Activated naive CD8-positive, alpha-beta T cell treated with anti-CD3 and anti-CD28 coated beads, Interleukin-2, amount 50 U/mL, for 24 hours (primary cell): ENCODE data around the gene ASB18.

Experiments used
- ATAC-seq: fragments of 150-1000 bp; cut with Tn5 transposase; one replicate; pipeline ENCODE4 v1.10.0; 2021
- DNase-seq: peaks from one replicate; pipeline ENCODE4 v3.0.0; 2021
- H3K27ac Mint-ChIP-seq: one replicate; pipeline ENCODE4 v1.8.0; 2021; ENCODE audit warnings: mild to moderate bottlenecking, mixed read lengths
- H3K27me3 Mint-ChIP-seq: one replicate; pipeline ENCODE4 v1.8.0; 2021; ENCODE audit warnings: mixed read lengths
- H3K36me3 Mint-ChIP-seq: one replicate; pipeline ENCODE4 v1.8.0; 2021; ENCODE audit warnings: low read depth, mixed read lengths
- H3K4me1 Mint-ChIP-seq: one replicate; pipeline ENCODE4 v1.8.0; 2021; ENCODE audit warnings: mixed read lengths
- H3K4me3 Mint-ChIP-seq: one replicate; pipeline ENCODE4 v1.8.0; 2021; ENCODE audit warnings: mild to moderate bottlenecking, moderate library complexity, mixed read lengths
- H3K9me3 Mint-ChIP-seq: one replicate; pipeline ENCODE4 v1.8.0; 2021; ENCODE audit warnings: mixed read lengths

Gene ASB18

DNA sequence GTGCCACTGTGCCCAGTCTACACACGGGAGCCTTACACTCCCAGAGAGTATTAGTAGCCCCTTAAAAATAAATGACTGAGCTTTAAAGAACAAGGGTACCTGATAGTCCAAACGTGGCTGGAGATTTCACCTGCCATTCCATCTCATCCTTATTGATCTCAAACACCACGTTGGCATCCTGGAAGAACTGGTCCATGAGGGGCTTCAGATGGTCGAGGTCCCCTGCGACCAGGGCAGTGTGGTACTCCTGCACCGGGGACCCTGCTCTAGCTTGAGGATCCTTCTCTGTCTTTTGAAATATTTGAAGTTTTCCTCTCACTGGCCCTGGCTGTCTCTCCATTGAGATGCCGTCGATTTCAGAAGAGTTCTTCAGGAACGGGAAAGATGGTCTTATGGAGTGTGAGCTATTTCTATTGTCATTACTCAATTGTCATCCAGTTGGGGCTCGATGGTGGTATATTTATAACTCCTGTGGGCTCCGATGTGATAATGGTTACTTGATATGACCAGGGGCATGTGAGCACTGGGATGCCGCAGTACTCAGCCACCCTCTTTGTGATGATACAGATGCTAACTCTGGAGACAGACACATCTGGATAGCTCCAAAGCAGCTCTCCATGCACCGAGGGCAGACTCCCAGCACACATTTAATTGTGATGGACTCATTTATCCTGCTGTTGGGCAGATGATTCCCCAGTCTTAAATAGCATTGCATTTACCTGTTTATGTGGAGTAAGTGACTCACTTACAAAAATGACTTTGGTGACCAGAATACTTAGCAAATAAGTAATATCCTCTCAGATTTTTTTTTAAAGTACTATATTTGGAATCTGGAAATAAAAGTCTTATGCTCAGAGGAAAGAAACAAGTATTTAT is 22.8 kb downstream of the ASB18 start:
- ATAC-seq (no peak), DNase-seq (no peak)
- H3K36me3 Mint-ChIP-seq, result no peaks in the 10 kb centered on the region
- H3K27me3 Mint-ChIP-seq, result peaks cover 36% of the 10 kb centered on the region
- no peaks in the 10 kb centered on the region for H3K4me1 Mint-ChIP-seq
- no peak overlapping the region for H3K27ac Mint-ChIP-seq
- H3K4me3 Mint-ChIP-seq, result no peak overlapping the region
- no peaks in the 10 kb centered on the region for H3K9me3 Mint-ChIP-seq

DNA sequence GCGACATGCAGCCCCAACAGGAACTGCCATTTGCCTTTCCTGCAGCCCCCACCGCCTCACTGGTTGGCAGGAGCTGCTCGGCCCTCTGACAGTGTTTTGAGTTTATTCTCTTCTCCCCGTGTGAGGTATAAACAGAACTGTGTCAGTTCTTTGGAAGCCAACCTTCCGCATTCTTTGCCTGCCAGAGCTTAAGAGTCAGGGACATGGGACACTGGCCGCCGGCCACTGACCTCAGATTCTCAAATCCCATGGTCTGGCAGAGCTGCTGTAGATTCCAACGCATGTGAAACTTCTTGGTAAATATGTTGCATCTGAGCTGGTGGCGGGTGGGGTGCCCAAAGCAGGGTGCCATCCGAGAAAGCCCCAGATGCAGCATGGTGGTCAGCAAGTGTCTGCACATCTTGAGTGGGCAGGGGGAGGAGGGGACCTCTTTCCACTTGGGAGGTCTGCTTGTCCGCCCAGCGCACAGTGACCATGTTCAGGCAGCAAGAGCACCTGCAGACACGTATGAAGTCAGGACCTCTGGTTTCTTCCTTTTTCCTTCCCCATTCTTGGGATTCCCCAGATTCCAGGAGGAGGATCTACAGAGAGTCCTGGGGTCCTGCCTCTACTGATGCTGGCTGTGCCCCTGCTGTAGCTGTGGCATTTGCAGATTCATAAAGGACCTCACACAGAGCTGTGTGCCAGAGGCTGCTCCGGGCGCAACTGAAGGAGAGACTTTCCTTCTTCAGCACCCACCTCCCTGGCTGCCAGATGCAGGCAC is 23.8 kb downstream of the ASB18 start:
- peaks cover 41% of the 10 kb centered on the region for H3K27me3 Mint-ChIP-seq
- no peak overlapping the region for H3K27ac Mint-ChIP-seq
- no peaks in the 10 kb centered on the region for H3K36me3 Mint-ChIP-seq
- ATAC-seq (no peak), DNase-seq (no peak)
- no peak overlapping the region for H3K4me3 Mint-ChIP-seq
- no peaks in the 10 kb centered on the region for H3K4me1 Mint-ChIP-seq
- no peaks in the 10 kb centered on the region for H3K9me3 Mint-ChIP-seq

DNA sequence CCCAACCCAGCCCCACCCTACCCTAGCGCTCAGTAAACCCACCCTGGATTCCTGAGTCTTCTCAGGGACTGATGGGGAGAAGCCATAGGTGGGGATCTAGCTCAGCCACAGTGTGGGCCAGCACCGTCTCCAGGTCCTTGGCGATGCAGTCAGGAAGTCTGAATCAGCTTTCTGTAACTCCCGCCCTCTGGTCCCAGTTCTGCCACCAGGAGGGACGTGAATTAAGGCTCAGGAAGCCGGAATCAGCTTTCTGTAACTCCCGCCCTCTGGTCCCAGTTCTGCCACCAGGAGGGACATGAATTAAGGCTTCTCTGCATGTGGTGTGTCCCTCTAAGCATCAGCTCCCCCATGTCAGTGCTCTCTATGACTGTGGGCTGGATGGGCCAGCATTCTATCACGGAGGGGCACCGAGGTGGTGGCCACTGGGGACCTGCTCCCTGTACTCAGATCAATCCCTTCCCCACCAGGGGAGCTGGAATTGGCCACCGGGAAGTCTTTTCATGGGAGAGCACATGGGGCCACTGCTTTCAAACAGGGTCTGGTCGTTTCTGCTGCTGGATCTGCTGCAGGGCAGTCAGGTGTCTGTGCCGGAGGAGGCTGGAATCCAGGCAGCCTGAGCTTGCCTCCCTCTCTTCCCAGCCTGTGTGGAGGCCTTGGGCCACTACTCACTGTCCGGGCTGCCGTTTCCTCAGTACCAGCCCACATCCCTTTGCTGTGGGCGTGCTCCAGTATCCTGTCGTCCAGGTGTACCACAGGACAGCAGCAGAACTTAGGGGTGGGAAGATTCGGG is 24.7 kb downstream of the ASB18 start:
- H3K27me3 Mint-ChIP-seq, result peaks cover 51% of the 10 kb centered on the region
- no peak for ATAC-seq

DNA sequence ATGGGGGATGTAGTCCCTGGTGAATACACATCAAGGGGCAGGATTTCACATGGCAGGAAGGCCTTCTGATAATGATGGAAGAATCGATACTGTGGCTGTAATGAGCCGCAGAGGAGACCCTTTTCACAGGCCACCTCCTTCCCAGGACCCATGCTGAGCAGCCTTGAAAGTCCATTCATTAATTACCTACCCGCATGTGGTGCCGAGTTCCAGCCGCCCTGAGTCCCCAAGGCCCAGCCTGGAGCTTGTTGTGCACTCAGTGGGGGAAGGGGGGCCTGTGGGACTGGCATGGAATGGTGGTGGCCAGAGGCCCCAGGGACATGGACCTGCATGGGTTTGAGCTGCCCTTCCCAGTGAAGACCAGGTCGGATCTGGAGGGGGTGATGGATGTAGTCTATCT is 25.5 kb downstream of the ASB18 start:
- no peaks in the 10 kb centered on the region for H3K9me3 Mint-ChIP-seq
- H3K36me3 Mint-ChIP-seq, result no peaks in the 10 kb centered on the region
- no peak for ATAC-seq
- H3K27ac Mint-ChIP-seq, result no peak overlapping the region
- DNase-seq, result no peak
- H3K4me1 Mint-ChIP-seq, result no peaks in the 10 kb centered on the region
- peaks cover 53% of the 10 kb centered on the region for H3K27me3 Mint-ChIP-seq
- H3K4me3 Mint-ChIP-seq, result no peak overlapping the region

More for the DNA sequence above, 24.7 kb downstream of the ASB18 start:
- DNase-seq, result no peak
- H3K4me1 Mint-ChIP-seq, result no peaks in the 10 kb centered on the region
- H3K4me3 Mint-ChIP-seq, result no peak overlapping the region
- no peaks in the 10 kb centered on the region for H3K9me3 Mint-ChIP-seq
- H3K27ac Mint-ChIP-seq, result no peak overlapping the region
- no peaks in the 10 kb centered on the region for H3K36me3 Mint-ChIP-seq

DNA sequence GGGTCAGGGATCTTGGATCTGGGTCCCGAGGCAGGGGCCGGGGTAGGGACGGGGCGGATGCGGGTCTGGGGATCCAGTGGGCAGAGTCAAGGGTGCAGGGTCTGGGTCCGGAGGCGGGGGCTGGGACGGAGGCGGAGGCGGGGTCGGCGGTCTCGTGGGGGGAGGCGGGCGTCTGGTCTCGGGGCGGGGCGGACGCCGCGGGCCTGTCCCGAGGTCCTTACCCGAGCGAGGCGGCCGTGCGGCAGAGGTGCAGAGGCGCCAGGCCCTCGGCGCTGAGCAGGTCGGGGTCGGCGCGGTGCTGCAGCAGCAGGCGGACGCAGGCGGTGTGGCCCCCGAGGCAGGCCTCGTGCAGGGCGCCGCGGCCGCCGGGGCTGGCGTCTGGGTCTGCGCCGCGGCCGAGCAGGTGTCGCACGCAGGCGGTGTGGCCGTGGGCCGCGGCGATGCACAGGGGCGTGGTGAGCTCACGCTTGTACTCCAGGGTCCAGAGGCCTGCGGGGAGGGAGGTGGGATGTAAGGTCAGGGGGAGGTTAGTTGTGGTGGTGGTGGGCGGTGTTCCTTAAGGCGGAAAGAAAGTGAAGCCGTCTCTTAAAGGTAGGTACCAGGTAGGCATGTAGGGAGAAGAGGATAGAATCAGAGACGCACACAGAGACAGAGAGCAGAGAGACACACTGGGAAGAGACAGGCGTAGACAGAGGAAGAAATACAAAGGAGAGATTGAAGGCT is 26.6 kb downstream of the ASB18 start:
- Mint-ChIP-seq H3K4me3 (no peak overlapping the region), H3K27ac (no peak overlapping the region), H3K36me3 (no peaks in the 10 kb centered on the region), H3K4me1 (no peaks in the 10 kb centered on the region), H3K9me3 (peaks cover 3% of the 10 kb centered on the region), H3K27me3 (peaks cover 53% of the 10 kb centered on the region)
- ATAC-seq (no peak), DNase-seq (no peak)

DNA sequence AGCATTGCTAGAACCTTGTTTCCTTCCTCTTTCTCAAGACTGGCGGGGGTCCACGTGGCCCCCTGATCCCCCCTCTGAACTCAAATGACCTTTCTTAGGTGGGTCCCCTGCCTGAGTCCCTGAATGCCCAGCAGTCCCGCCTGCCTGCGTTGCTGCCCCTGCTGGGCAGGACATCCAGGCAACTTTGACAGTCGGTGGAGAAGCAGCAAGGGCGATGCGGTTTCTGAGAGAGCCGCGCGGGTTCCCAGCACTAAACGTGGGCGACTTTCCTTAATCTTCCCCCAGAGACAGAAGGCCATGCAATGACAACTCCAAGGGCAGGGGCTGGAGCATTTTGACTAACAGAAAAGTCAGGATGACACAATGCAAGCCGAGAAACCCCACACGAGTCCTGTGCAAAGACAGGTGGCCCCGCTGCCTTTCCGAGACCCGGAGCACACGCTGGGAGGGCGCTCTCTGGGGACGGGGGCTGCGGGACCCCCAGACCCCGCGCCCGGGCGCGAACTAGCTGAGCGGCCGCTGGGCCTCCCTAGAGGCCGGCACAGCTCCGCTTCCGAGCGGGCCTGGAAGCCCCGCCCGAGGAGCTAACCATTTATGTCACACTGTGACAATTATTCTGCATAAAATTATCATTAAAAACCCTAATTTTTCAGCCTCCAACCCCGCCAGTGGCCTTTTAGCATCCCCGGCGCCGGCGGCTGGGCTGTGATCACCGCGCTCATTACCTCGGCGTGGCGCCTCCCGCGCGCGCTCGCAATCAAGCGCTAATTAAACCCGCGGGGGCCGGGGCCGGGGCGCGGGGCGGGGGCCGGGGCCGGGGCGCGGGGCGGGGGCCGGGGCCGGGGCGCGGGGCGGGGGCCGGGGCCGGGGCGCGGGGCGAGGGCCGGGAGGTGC is 27.4 kb downstream of the ASB18 start:
- ATAC-seq (no peak), DNase-seq (no peak)
- H3K4me1 Mint-ChIP-seq, result no peaks in the 10 kb centered on the region
- H3K27ac Mint-ChIP-seq, result no peak overlapping the region
- peaks cover 9% of the 10 kb centered on the region for H3K9me3 Mint-ChIP-seq
- H3K27me3 Mint-ChIP-seq, result peaks cover 51% of the 10 kb centered on the region
- no peak overlapping the region for H3K4me3 Mint-ChIP-seq
- no peaks in the 10 kb centered on the region for H3K36me3 Mint-ChIP-seq

DNA sequence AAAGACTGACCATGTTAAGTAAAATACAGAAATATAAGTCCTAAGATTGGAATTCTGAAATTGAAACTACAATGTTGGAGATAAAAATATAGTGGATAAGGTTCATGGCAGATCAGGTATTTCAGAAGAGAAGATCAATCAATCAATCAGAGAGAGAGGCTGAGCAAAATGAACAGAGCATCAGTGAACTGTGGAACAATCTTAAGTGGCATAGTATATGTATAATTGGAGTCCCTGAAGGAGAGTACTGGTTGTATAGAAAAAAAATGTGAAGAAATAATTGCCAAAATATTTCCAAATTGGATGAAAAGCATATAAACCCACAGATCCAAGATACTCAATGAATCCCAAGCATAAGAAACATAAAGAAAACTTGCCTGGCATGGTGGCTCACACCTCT is 35.0 kb downstream of the ASB18 start:
- no peaks in the 10 kb centered on the region for H3K36me3 Mint-ChIP-seq
- no peaks in the 10 kb centered on the region for H3K4me1 Mint-ChIP-seq
- H3K9me3 Mint-ChIP-seq, result peaks cover 26% of the 10 kb centered on the region
- no peak overlapping the region for H3K4me3 Mint-ChIP-seq
- no peak overlapping the region for H3K27ac Mint-ChIP-seq
- peaks cover 3% of the 10 kb centered on the region for H3K27me3 Mint-ChIP-seq
- ATAC-seq (no peak), DNase-seq (no peak)

DNA sequence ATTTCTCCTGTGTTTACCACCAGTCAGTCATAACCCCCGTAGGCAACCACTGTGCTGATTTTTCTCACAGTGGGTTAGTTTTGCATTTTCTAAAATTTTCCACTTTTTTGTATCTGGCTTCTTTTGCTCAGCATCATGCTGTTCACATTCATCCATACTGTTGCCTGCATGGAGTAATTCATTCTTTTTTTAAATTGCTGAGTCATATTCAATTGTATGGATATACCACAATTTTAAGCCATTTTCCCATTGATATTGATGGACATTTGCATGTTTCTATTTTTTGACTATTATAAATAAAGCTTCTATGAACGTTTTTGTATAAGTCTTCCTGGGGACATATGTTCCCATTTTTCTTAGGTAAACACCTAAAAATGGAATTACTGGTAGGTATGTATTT is 40.5 kb downstream of the ASB18 start:
- H3K4me1 Mint-ChIP-seq, result no peaks in the 10 kb centered on the region

DNA sequence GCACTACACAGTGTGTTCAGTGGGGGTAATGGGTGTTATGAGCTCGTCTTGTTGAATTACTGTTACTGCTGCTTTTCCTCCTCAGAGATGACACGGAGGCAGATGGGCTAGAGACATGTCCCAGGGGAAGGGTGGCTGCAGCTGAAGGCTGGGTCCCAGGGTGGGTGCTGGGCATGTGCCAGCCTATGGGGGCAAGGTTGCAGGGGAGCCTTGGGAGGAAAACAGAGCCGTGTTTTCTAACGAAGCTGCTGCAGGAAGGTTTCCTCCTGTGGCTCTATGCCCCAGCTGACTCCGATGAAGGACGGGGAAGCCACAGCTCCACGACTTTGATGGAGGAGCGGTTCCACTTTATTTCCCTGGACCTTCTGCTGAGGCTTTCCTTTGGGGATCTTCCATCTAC is 42.4 kb downstream of the ASB18 start:
- ATAC-seq, result no peak

More for the DNA sequence above, 40.5 kb downstream of the ASB18 start:
- H3K4me3 Mint-ChIP-seq, result no peak overlapping the region
- DNase-seq (no peak), ATAC-seq (no peak)
- no peak overlapping the region for H3K27ac Mint-ChIP-seq
- H3K36me3 Mint-ChIP-seq, result no peaks in the 10 kb centered on the region
- peaks cover 11% of the 10 kb centered on the region for H3K9me3 Mint-ChIP-seq
- peaks cover 5% of the 10 kb centered on the region for H3K27me3 Mint-ChIP-seq

DNA sequence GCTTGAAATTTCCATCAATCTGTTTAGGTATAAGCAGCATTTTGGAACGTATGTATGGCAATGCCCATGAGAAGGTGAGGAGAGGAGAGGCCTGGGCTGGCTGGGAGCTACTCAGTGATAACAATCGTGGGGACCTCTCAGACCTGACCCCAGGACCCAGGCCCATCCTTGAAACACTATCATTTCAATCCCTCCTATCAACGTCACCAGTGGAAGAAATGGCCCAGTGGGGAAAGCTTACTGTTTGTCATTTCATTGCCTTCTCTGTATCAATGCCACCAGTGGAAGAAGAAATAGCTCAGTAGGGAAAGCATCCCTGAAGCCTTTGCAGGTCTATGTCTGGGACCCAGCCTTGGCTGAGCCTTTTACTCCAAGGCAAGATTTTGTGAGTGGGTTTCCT is 44.8 kb downstream of the ASB18 start:
- Mint-ChIP-seq H3K27ac (no peak overlapping the region), H3K4me1 (no peaks in the 10 kb centered on the region), H3K27me3 (peaks cover 13% of the 10 kb centered on the region), H3K4me3 (no peak overlapping the region), H3K9me3 (peaks cover 8% of the 10 kb centered on the region), H3K36me3 (no peaks in the 10 kb centered on the region)
- DNase-seq, result no peak
- ATAC-seq, result no peak

More for the DNA sequence above, 42.4 kb downstream of the ASB18 start:
- Mint-ChIP-seq H3K36me3 (no peaks in the 10 kb centered on the region), H3K4me3 (no peak overlapping the region), H3K27ac (no peak overlapping the region), H3K9me3 (peaks cover 8% of the 10 kb centered on the region), H3K27me3 (peaks cover 7% of the 10 kb centered on the region), H3K4me1 (no peaks in the 10 kb centered on the region)
- DNase-seq, result no peak

DNA sequence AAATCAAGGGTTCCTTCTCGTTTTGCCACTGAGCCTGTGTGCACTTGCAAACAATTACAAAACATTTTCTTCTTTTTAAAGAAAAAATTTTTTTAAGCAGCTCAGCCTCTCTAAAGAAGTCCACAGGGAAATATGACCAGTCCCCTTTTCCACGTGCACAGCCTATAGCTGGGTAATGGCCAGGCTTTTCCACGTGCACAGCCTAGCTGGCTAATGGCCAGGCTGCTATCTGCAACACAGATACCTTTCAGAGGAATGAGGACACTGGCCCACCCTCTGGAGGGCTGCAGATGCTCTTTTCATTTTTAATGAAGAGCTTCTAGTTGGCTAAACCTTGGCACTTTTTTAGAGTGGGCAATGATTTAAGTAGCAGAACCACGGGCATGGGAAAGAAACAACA is 46.3 kb downstream of the ASB18 start:
- ATAC-seq, result no peak
- Mint-ChIP-seq H3K4me1 (no peaks in the 10 kb centered on the region), H3K9me3 (no peaks in the 10 kb centered on the region), H3K36me3 (no peaks in the 10 kb centered on the region), H3K4me3 (no peak overlapping the region), H3K27ac (no peak overlapping the region), H3K27me3 (peaks cover 18% of the 10 kb centered on the region)
- DNase-seq, result no peak

DNA sequence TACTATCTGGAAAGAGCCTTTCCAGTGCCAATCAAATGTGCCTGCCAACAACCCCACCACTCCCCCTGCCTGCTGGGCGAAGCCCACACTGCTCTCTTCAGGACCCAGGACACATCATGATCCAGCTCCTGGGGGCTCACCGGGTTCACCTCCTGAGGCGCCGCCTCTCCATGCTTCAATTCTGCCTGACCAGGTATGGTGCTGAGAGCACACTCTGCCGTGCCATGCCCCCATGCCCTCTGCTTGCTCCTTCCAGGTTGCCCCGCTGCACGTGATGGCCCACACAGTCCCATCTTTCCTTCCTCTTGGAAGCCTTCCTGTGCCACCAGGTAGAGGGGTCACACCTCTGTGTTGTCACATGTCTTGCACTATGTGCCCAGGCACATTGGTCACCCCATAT is 47.5 kb downstream of the ASB18 start:
- Mint-ChIP-seq H3K4me3 (no peak overlapping the region), H3K9me3 (no peaks in the 10 kb centered on the region), H3K4me1 (no peaks in the 10 kb centered on the region), H3K27me3 (peaks cover 18% of the 10 kb centered on the region), H3K27ac (no peak overlapping the region), H3K36me3 (no peaks in the 10 kb centered on the region)
- ATAC-seq (no peak), DNase-seq (no peak)

DNA sequence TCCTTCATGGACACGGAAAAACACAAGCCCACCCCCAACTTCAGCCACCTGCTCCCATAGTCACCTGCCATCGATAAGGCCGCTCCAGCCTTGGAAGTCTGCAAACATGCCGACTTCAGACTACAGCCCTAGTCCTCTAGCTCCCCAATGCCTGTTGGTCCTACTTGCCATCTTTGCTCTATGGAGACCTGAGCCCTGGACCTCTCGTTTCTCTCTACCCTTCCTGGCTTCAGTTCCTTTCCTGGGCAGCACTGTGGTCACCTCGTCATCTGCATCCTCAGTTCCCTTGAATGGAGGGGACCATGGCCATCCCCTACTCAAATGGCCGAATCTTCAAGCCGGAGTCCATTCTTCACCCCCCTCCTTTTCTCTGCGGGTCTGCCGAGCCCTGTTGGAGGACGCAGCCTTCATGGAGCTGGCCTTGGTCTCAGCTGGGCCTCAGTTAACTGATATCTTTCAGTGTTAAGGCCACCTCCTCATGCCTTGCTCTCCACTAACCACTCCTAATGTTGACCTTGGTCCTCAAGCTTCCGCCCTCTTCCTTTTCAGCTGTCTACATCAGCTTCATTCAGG is 48.4 kb downstream of the ASB18 start:
- DNase-seq (no peak), ATAC-seq (no peak)
- H3K27me3 Mint-ChIP-seq, result peaks cover 18% of the 10 kb centered on the region
- no peak overlapping the region for H3K4me3 Mint-ChIP-seq
- H3K9me3 Mint-ChIP-seq, result no peaks in the 10 kb centered on the region
- H3K4me1 Mint-ChIP-seq, result no peaks in the 10 kb centered on the region
- H3K36me3 Mint-ChIP-seq, result no peaks in the 10 kb centered on the region
- no peak overlapping the region for H3K27ac Mint-ChIP-seq
